Endodermal cell (in vitro differentiated cells): Measurements from ENCODE around the gene LARP6. TPM values are rescaled to one million over a fixed set of nuclear protein-coding genes. Genes with fewer than 3 reads are reported as not detected.

Experiments
- DNase-seq: peaks from one replicate; pipeline ENCODE4 v3.0.0-alpha.2; 2017
- H3K27ac ChIP-seq: 2 replicates; pipeline ENCODE4 v1.5.1; 2013; ENCODE audit warnings: mild to moderate bottlenecking, low read depth, low read length, moderate library complexity
- H3K27me3 ChIP-seq: 2 replicates; pipeline ENCODE4 v1.6.1; 2013; ENCODE audit warnings: mild to moderate bottlenecking, low read length, moderate library complexity; ENCODE audit not compliant: insufficient read depth, control insufficient read depth, poor library complexity, severe bottlenecking
- H3K36me3 ChIP-seq: 2 replicates; pipeline ENCODE4 v1.7.0; 2013; ENCODE audit warnings: mild to moderate bottlenecking, low read length, moderate library complexity; ENCODE audit not compliant: control insufficient read depth, insufficient read depth
- H3K4me1 ChIP-seq: one replicate; pipeline ENCODE4 v1.7.0; 2013; ENCODE audit warnings: low read length; ENCODE audit not compliant: control insufficient read depth, insufficient read depth
- H3K4me3 ChIP-seq: 2 replicates; pipeline ENCODE4 v1.5.1; 2013; ENCODE audit warnings: mild to moderate bottlenecking, low read length, moderate library complexity
- H3K9ac ChIP-seq: 2 replicates; pipeline ENCODE4 v1.6.1; 2013; ENCODE audit warnings: mild to moderate bottlenecking, low read length, moderate library complexity; ENCODE audit not compliant: poor library complexity, severe bottlenecking; ENCODE audit errors: extremely low read depth
- H3K9me3 ChIP-seq: 2 replicates; pipeline ENCODE4 v1.6.1; 2013; ENCODE audit warnings: mild to moderate bottlenecking, low read length, moderate library complexity; ENCODE audit not compliant: control insufficient read depth
- H3K27ac Mint-ChIP-seq: 2 replicates; pipeline ENCODE4 v1.8.0; 2020; ENCODE audit warnings: mixed read lengths
- H3K27me3 Mint-ChIP-seq: 2 replicates; pipeline ENCODE4 v1.8.0; 2021; ENCODE audit warnings: mild to moderate bottlenecking, mixed read lengths; ENCODE audit not compliant: insufficient read depth
- H3K36me3 Mint-ChIP-seq: 2 replicates; pipeline ENCODE4 v1.8.0; 2020; ENCODE audit warnings: low read depth, mixed read lengths
- H3K4me1 Mint-ChIP-seq: 2 replicates; pipeline ENCODE4 v1.8.0; 2020; ENCODE audit warnings: mixed read lengths
- H3K4me3 Mint-ChIP-seq: 2 replicates; pipeline ENCODE4 v1.8.0; 2020; ENCODE audit warnings: mild to moderate bottlenecking, moderate library complexity, mixed read lengths
- H3K9me3 Mint-ChIP-seq: 2 replicates; pipeline ENCODE4 v1.8.0; 2020; ENCODE audit warnings: mild to moderate bottlenecking, mixed read lengths
- CTCF ChIP-seq: fragments of 200-600 bp; sonication (generic); conservative IDR thresholded peaks from 2 replicates; pipeline ENCODE4 v1.5.0; 2021; ENCODE audit warnings: antibody characterized with exemption, mild to moderate bottlenecking
- WGBS, 2 experiments: methylation state at CpG; one replicate each; pipeline versions ENCODE4 v1.1.5 to v1.1.7; 2013; ENCODE audit warnings: missing lambda C conversion rate in 2 of 2, mixed read lengths in 1 of 2; ENCODE audit not compliant: insufficient coverage in 1 of 2, insufficient read length in 1 of 2; 5-methylcytosine and 5-hydroxymethylcytosine counted together
- total RNA-seq, 2 donors: library from RNA; stranded (reverse); fragmentation: NEBNext Ultra II Directional in 1 of 2; extraction: Animal tissue kit (Norgen Biotek cat#: 25700) in 1 of 2; gene quantifications; 2 replicates in 1 of 2; 3 replicates in 1 of 2; pipeline ENCODE4 v1.2.1, GENCODE V29; 2021

Gene LARP6
- total RNA-seq, 2 donors from 2014 or later = 24.0 to 24.9 TPM

GRCh38 chr15:70829371-70830166 is 24.4 kb downstream of the LARP6 start:
- Histone ChIP-seq H3K4me1 (peaks cover 5% of the 10 kb centered on the region), H3K27me3 (no peaks in the 10 kb centered on the region), H3K4me3 (no peak overlapping the region), H3K27ac (no peak overlapping the region), H3K36me3 (peaks cover 19% of the 10 kb centered on the region), H3K9me3 (no peaks in the 10 kb centered on the region), H3K9ac (no peak overlapping the region)
- Mint-ChIP-seq H3K27ac (no peak overlapping the region), H3K4me3 (no peak overlapping the region), H3K27me3 (no peaks in the 10 kb centered on the region), H3K36me3 (peaks cover 30% of the 10 kb centered on the region), H3K9me3 (no peaks in the 10 kb centered on the region), H3K4me1 (peaks cover 18% of the 10 kb centered on the region)
- no peak for TF ChIP-seq CTCF
- 88 to 95% methylated on average over 6 to 9 of the region's 9 CpGs for WGBS, 2 experiments
- no peak for DNase-seq

GRCh38 chr15:70827721-70828120 is 26.2 kb downstream of the LARP6 start:
- Histone ChIP-seq H3K9me3 (no peaks in the 10 kb centered on the region), H3K27ac (no peak overlapping the region), H3K4me1 (no peaks in the 10 kb centered on the region), H3K4me3 (no peak overlapping the region), H3K9ac (no peak overlapping the region), H3K27me3 (no peaks in the 10 kb centered on the region), H3K36me3 (peaks cover 9% of the 10 kb centered on the region)
- no peaks in the 10 kb centered on the region for H3K9me3 Mint-ChIP-seq
- no peak for TF ChIP-seq CTCF
- H3K4me3 Mint-ChIP-seq = no peak overlapping the region
- peaks cover 9% of the 10 kb centered on the region for H3K4me1 Mint-ChIP-seq
- H3K27me3 Mint-ChIP-seq = no peaks in the 10 kb centered on the region
- no peak for DNase-seq
- WGBS, 2 experiments = 92 to 99% methylated on average over 2 to 6 of the region's 6 CpGs
- H3K36me3 Mint-ChIP-seq = peaks cover 16% of the 10 kb centered on the region
- no peak overlapping the region for H3K27ac Mint-ChIP-seq

- 86 to 88% methylated on average over 2 to 3 of the region's 3 CpGs for WGBS, 2 experiments
- no peaks in the 10 kb centered on the region for H3K9me3 ChIP-seq
- peaks cover 3% of the 10 kb centered on the region for H3K36me3 ChIP-seq
- H3K4me3 Mint-ChIP-seq = no peak overlapping the region
- H3K9me3 Mint-ChIP-seq = no peaks in the 10 kb centered on the region
- no peak overlapping the region for H3K9ac ChIP-seq
- no peak overlapping the region for H3K27ac Mint-ChIP-seq
- H3K27me3 Mint-ChIP-seq = no peaks in the 10 kb centered on the region
- no peak for TF ChIP-seq CTCF
- H3K27me3 ChIP-seq = no peaks in the 10 kb centered on the region
- no peak overlapping the region for H3K4me3 ChIP-seq
- H3K4me1 ChIP-seq = no peaks in the 10 kb centered on the region
- DNase-seq = no peak
- H3K36me3 Mint-ChIP-seq = peaks cover 5% of the 10 kb centered on the region
- no peak overlapping the region for H3K27ac ChIP-seq
- H3K4me1 Mint-ChIP-seq = peaks cover 9% of the 10 kb centered on the region
Observed at GRCh38 chr15:70826634-70827033, 27.3 kb downstream of the LARP6 start.
